Left lung (tissue), 10 donors: Measurements from ENCODE around the gene COPRS. TPM values are rescaled to one million over a fixed set of nuclear protein-coding genes. Genes with fewer than 3 reads are reported as not detected.

Source experiments
- ATAC-seq: fragments of 200-7000 bp; cut with Tn5 transposase; one replicate; pipeline ENCODE4 v1.9.1; 2020; ENCODE audit warnings: moderate library complexity
- DNase-seq, 4 donors: peaks; one replicate each; pipeline ENCODE4 v3.0.0-alpha.2; 2013 to 2020
- H3K27ac ChIP-seq, 2 donors: fragments of 200-600 bp; sonication (generic) in 1 of 2; one replicate each; pipeline versions ENCODE4 v1.5.0 to v1.8.0; 2020 to 2021
- H3K27me3 ChIP-seq, 2 donors: fragments of 200-600 bp; sonication (generic) in 1 of 2; one replicate each; pipeline versions ENCODE4 v1.5.0 to v1.8.0; 2020 to 2021
- H3K36me3 ChIP-seq, 2 donors: fragments of 200-600 bp; sonication (generic) in 1 of 2; one replicate each; pipeline versions ENCODE4 v1.5.0 to v1.8.0; 2020 to 2021
- H3K4me1 ChIP-seq, 2 donors: fragments of 200-600 bp; one replicate each; pipeline ENCODE4 v1.8.0; 2021
- H3K4me3 ChIP-seq, 2 donors: fragments of 200-600 bp; sonication (generic) in 1 of 2; one replicate each; pipeline versions ENCODE4 v1.5.0 to v1.8.0; 2020 to 2021; ENCODE audit warnings: mild to moderate bottlenecking in 1 of 2
- H3K9me3 ChIP-seq, 2 donors: fragments of 200-600 bp; sonication (generic) in 1 of 2; one replicate each; pipeline versions ENCODE4 v1.5.0 to v1.8.0; 2020 to 2021
- CTCF ChIP-seq, 2 donors: fragments of 200-600 bp; sonication (generic) in 1 of 2; IDR thresholded peaks; one replicate each; pipeline versions ENCODE4 v1.5.0 to v1.8.0; 2021; ENCODE audit warnings: antibody characterized with exemption in 2 of 2
- intact Hi-C, 2 donors: fragments of 100-400 bp; cut with DNase I; formaldehyde crosslinking; loops; one replicate each; pipeline versions ENCODE4 v1.11.2 to v1.14.2; 2022
- polyA plus RNA-seq, 6 donors: library from polyadenylated mRNA; unstranded; fragments of 120-200 nt; gene quantifications; one replicate each; pipeline ENCODE4 v1.2.1, GENCODE V29; 2013; ENCODE audit not compliant: insufficient read length in 6 of 6
- total RNA-seq, 2 donors: library from RNA; stranded (reverse); fragmentation: NEBNext Ultra II Directional; extraction: Animal tissue kit (Norgen Biotek cat#: 25700); gene quantifications; one replicate each; pipeline ENCODE4 v1.2.1, GENCODE V29; 2021
- donor health status: DM: no; HTN: yes; CAD: no.
- donor health status: DM: no; HTN: no; CAD: no.

COPRS gene
- total and polyA plus RNA-seq, 8 donors, result 32.8 to 44.0 (median 35.4) TPM

DNA sequence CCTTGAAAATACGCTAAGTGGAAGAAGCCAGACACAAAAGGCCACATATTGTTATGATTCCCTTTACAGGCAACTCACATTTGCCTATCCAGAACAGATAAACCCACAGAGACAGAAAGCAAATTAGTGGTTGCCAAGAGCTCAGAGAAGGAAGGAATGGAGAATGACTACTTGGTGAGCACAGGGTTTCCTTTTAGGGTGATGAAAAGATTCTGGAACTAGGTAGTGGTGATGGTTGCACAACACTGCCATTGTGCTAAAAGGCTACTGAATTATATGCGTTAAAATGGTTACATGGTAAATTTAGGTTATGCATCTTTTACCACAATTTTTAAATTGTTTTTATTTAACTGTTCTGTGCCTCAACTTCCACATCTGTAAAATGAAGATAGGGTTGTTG, 4.4 kb downstream of the COPRS start:
- no peak for ATAC-seq
- no peak overlapping the region for H3K27ac ChIP-seq
- H3K27me3 ChIP-seq, result no peaks in the 10 kb centered on the region
- TF ChIP-seq CTCF (IDR thresholded peaks at IDR 0.05), result no peak
- H3K4me3 ChIP-seq, result no peak overlapping the region
- intact Hi-C loops, result loop anchor here in 1 of 2 donors (10.0 kb wide), 1 partner anchor 420 kb away; no protein-coding TSS in a partner anchor
- H3K36me3 ChIP-seq, result peaks cover 0 to 24% of the 10 kb centered on the region in 2 donors
- H3K4me1 ChIP-seq, result peaks cover 10 to 23% of the 10 kb centered on the region in 2 donors
- no peak for DNase-seq
- no peaks in the 10 kb centered on the region for H3K9me3 ChIP-seq

DNA sequence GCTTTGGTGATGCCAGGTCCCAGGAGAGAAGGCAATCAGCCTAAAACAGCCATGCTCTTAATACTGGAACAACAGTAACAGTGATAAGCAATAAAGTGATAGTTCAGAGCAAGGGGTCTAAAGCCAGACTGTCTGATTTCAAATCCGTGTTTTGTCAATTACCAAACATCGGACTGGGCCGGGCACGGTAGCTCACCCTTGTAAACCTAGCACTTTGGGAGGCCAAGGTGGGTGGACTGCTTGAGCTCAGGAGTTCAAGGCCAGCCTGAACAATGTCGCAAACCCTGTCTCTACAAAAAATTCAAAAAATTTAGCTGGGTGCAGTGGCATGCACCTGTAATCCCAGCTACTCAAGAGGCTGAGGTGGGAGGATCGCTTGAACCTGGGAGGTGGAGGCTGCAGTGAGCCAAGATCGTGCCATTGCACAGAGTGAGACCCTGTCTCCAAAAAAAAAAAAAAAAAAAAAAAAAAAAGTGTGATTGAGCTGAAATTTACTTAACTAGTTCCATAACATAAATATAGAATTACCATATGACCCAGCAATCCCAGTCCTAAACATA, 5.1 kb downstream of the COPRS start:
- H3K27ac ChIP-seq, result no peak overlapping the region
- peaks cover 6 to 19% of the 10 kb centered on the region in 2 donors for H3K4me1 ChIP-seq
- peaks cover 0 to 24% of the 10 kb centered on the region in 2 donors for H3K36me3 ChIP-seq
- no peak for DNase-seq
- H3K9me3 ChIP-seq, result no peaks in the 10 kb centered on the region
- intact Hi-C loops, result loop anchor here in 1 of 2 donors (10.0 kb wide), 1 partner anchor 419 kb away; no protein-coding TSS in a partner anchor
- no peak for ATAC-seq
- no peak overlapping the region for H3K4me3 ChIP-seq
- H3K27me3 ChIP-seq, result no peaks in the 10 kb centered on the region
- TF ChIP-seq CTCF (IDR thresholded peaks at IDR 0.05), result no peak

DNA sequence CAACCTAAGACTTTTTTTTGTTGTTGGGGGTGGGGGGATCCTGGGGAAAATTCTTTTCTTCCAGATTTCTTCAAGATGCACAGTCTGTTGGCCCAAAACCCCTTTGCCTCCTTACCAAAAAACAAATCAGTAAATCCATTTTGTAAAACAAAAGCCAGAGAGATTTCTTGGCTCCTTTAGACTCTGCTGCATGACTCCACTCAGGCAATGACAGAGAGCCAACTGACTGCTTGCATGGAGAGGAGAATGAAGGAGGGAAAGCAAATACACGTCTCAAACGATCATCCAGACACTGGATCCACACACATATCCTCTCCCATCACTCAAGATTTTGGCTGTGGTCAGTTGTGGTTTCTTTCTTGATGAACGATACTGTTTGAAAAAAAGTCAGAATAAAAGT, 13.8 kb downstream of the COPRS start:
- intact Hi-C loops, result loop anchor here (10.0 kb wide), 1 partner anchor 290 kb away; no protein-coding TSS in a partner anchor
- no peaks in the 10 kb centered on the region for H3K36me3 ChIP-seq
- H3K9me3 ChIP-seq, result no peaks in the 10 kb centered on the region
- no peak for TF ChIP-seq CTCF (IDR thresholded peaks at IDR 0.05)
- no peak overlapping the region for H3K27ac ChIP-seq
- ATAC-seq (no peak), DNase-seq (no peak)
- H3K4me3 ChIP-seq, result no peak overlapping the region
- peaks cover 0 to 2% of the 10 kb centered on the region in 2 donors for H3K27me3 ChIP-seq
- peaks cover 10 to 11% of the 10 kb centered on the region in 2 donors for H3K4me1 ChIP-seq

GRCh38 chr17:31843070-31843745, 15.8 kb downstream of the COPRS start:
- no peak for TF ChIP-seq CTCF (IDR thresholded peaks at IDR 0.05)
- Histone ChIP-seq H3K36me3 (no peaks in the 10 kb centered on the region), H3K4me1 (peaks cover 10 to 11% of the 10 kb centered on the region in 2 donors), H3K9me3 (no peaks in the 10 kb centered on the region), H3K4me3 (no peak overlapping the region), H3K27ac (no peak overlapping the region), H3K27me3 (peaks cover 0 to 6% of the 10 kb centered on the region in 2 donors)
- ATAC-seq (peak; percentile 75), DNase-seq (peak in 3 of 4 donors; percentile 44 to 62 (median 58))
- intact Hi-C loops, result loop anchor here (10.0 kb wide), 1 partner anchor 288 kb away; no protein-coding TSS in a partner anchor
